Choroid plexus epithelial cell (primary cell): Measurements from ENCODE around the gene SMYD4.

ENCODE experiments used
- DNase-seq: peaks from one replicate; pipeline ENCODE4 v3.0.0-alpha.2; 2010; ENCODE audit warnings: low read depth
- H3K4me3 ChIP-seq: 2 replicates; pipeline ENCODE4 v1.5.1; 2011; ENCODE audit warnings: low read depth, mild to moderate bottlenecking, control low read depth, low read length, moderate library complexity
- CTCF ChIP-seq: conservative IDR thresholded peaks from 2 replicates; pipeline ENCODE4 v1.5.1; 2011; ENCODE audit warnings: low read depth, mild to moderate bottlenecking, control low read depth, inconsistent platforms, low read length, moderate library complexity

SMYD4 gene

DNA sequence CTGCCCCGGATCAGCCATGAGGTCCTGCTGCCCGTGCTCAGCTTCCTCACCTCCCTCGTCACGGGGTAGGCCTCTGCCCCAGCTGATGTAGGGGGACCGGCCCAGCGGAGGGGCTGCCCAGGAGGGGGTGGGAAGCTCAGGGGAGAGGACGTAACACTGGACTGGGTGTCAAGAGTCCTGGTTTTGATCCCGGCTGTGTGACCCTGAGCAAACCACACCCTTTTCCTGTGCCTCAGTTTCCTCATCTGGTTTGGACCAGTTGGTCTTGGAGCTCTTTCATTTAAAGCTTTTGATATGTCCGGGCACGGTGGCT is 98.6 kb downstream of the SMYD4 start:
- H3K4me3 ChIP-seq: no peak overlapping the region
- TF ChIP-seq CTCF: no peak
- DNase-seq: no peak

- H3K4me3 ChIP-seq: no peak overlapping the region
- no peak for TF ChIP-seq CTCF
- peak; percentile 84 for DNase-seq
Measured at GRCh38 chr17:1730326-1731193, 99.1 kb downstream of the SMYD4 start.

DNA sequence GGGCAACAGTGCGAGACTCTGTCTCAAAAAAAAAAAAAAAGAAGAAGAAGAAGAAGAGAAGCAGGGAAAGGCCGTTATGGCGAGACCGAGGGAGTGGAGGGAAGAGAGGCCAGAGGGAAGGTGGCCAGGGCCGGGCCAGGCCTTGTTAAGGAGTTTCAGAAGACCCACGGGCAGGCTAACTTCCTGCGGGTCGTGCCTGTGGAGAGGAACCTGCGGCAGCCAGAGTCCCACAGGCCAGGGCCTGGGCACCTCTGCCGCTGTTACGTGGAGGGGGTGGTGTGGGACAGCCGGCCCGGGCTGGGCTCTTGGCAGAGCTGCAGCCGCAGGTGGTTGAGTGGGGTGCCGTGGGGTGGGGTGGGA is 99.8 kb downstream of the SMYD4 start:
- no peak for DNase-seq
- TF ChIP-seq CTCF: no peak
- no peak overlapping the region for H3K4me3 ChIP-seq
